CD14-positive monocyte (primary cell): ENCODE data around the gene BPIFB1. TPM values are rescaled to one million over a fixed set of nuclear protein-coding genes. Genes with fewer than 3 reads are reported as not detected.

ENCODE experiments used
- DNase-seq, 3 donors: peaks; one replicate each; pipeline ENCODE4 v3.0.0-alpha.2; 2011 to 2022
- H2AFZ ChIP-seq: 2 replicates; pipeline ENCODE4 v1.6.0; 2012; ENCODE audit warnings: mild to moderate bottlenecking, low read depth, low read length, inconsistent platforms; ENCODE audit not compliant: insufficient read depth, poor library complexity, severe bottlenecking
- H3K27ac ChIP-seq, 2 donors: 1 replicate in 1 of 2; 2 replicates in 1 of 2; pipeline ENCODE4 v1.5.1; 2012 to 2013; ENCODE audit warnings: low read length in 2 of 2, control low read depth in 1 of 2, inconsistent platforms in 1 of 2, low read depth in 1 of 2, mild to moderate bottlenecking in 1 of 2
- H3K27me3 ChIP-seq, 2 donors: one replicate each; pipeline versions ENCODE4 v1.6.0 to v1.6.1; 2011 to 2013; ENCODE audit warnings: low read length in 2 of 2; ENCODE audit not compliant: control insufficient read depth in 2 of 2, insufficient read depth in 2 of 2
- H3K36me3 ChIP-seq, 2 donors: replicated peaks in 1 of 2; 1 replicate in 1 of 2; 2 replicates in 1 of 2; pipeline versions ENCODE4 v1.5.1 to v1.6.1; 2012 to 2013; ENCODE audit warnings: low read length in 2 of 2, control low read depth in 1 of 2, inconsistent platforms in 1 of 2, mild to moderate bottlenecking in 1 of 2; ENCODE audit not compliant: insufficient read depth in 2 of 2, control insufficient read depth in 1 of 2
- H3K4me1 ChIP-seq, 2 donors: 1 replicate in 1 of 2; 2 replicates in 1 of 2; pipeline versions ENCODE4 v1.5.1 to v1.6.1; 2012 to 2013; ENCODE audit warnings: low read length in 2 of 2, control low read depth in 1 of 2, inconsistent platforms in 1 of 2, mild to moderate bottlenecking in 1 of 2, moderate library complexity in 1 of 2; ENCODE audit not compliant: insufficient read depth in 2 of 2, control insufficient read depth in 1 of 2
- H3K4me2 ChIP-seq: replicated peaks from 2 replicates; pipeline ENCODE3; 2012; ENCODE audit warnings: low read length, moderate library complexity, mild to moderate bottlenecking; ENCODE audit not compliant: poor library complexity, severe bottlenecking; ENCODE audit errors: extremely low read depth
- H3K4me3 ChIP-seq, 3 experiments: fragments of 200-600 bp in 1 of 3; sonication (generic) in 1 of 3; replicated peaks in 1 of 3; 1 replicate in 2 of 3; 2 replicates in 1 of 3; pipeline ENCODE4 v1.5.1; 2011 to 2013; ENCODE audit warnings: low read length in 3 of 3, mild to moderate bottlenecking in 3 of 3, control low read depth in 2 of 3, low read depth in 2 of 3, inconsistent platforms in 1 of 3, moderate library complexity in 1 of 3
- H3K79me2 ChIP-seq: 2 replicates; pipeline ENCODE4 v1.6.0; 2012; ENCODE audit warnings: mild to moderate bottlenecking, control low read depth, inconsistent platforms, low read length, moderate library complexity; ENCODE audit not compliant: insufficient read depth
- H3K9ac ChIP-seq: 2 replicates; pipeline ENCODE4 v1.6.0; 2017; ENCODE audit warnings: low read length, mild to moderate bottlenecking; ENCODE audit not compliant: insufficient read depth, poor library complexity, severe bottlenecking
- H3K9me3 ChIP-seq, 2 donors: replicated peaks in 1 of 2; 1 replicate in 1 of 2; 2 replicates in 1 of 2; pipeline versions ENCODE4 v1.5.1 to v1.6.1; 2012 to 2013; ENCODE audit warnings: low read length in 2 of 2, control low read depth in 1 of 2; ENCODE audit not compliant: control insufficient read depth in 1 of 2, insufficient read depth in 1 of 2
- H4K20me1 ChIP-seq: 2 replicates; pipeline ENCODE4 v1.6.0; 2012; ENCODE audit warnings: mild to moderate bottlenecking, low read length, control low read depth, moderate library complexity; ENCODE audit not compliant: insufficient read depth
- H3K27ac Mint-ChIP-seq, 7 donors: one replicate each; pipeline ENCODE4 v1.8.0; 2020; ENCODE audit warnings: mild to moderate bottlenecking in 7 of 7, mixed read lengths in 7 of 7, moderate library complexity in 6 of 7, inconsistent platforms in 2 of 7
- H3K27me3 Mint-ChIP-seq, 3 donors: one replicate each; pipeline ENCODE4 v1.8.0; 2021 to 2022; ENCODE audit warnings: low read depth in 3 of 3, mild to moderate bottlenecking in 3 of 3, mixed read lengths in 3 of 3, moderate library complexity in 3 of 3, inconsistent platforms in 1 of 3
- H3K36me3 Mint-ChIP-seq, 2 donors: one replicate each; pipeline ENCODE4 v1.8.0; 2020; ENCODE audit warnings: mixed read lengths in 2 of 2, inconsistent platforms in 1 of 2, mild to moderate bottlenecking in 1 of 2
- H3K4me1 Mint-ChIP-seq: one replicate; pipeline ENCODE4 v1.8.0; 2020; ENCODE audit warnings: mild to moderate bottlenecking, mixed read lengths
- H3K4me3 Mint-ChIP-seq, 2 donors: one replicate each; pipeline ENCODE4 v1.8.0; 2020; ENCODE audit warnings: mild to moderate bottlenecking in 2 of 2, mixed read lengths in 2 of 2, moderate library complexity in 1 of 2
- H3K9me3 Mint-ChIP-seq, 7 donors: one replicate each; pipeline ENCODE4 v1.8.0; 2020 to 2022; ENCODE audit warnings: mixed read lengths in 7 of 7, mild to moderate bottlenecking in 6 of 7, moderate library complexity in 6 of 7, inconsistent platforms in 2 of 7
- WGBS: methylation state at CpG from one replicate; pipeline ENCODE4 v1.1.5; 2013; ENCODE audit warnings: missing lambda C conversion rate; ENCODE audit not compliant: insufficient coverage; 5-methylcytosine and 5-hydroxymethylcytosine counted together
- intact Hi-C, 2 donors: fragments of 100-400 bp; cut with micrococcal nuclease; formaldehyde crosslinking; loops; one replicate each; pipeline versions ENCODE4 v1.15.0 to v1.15.1; 2023
- polyA plus RNA-seq, 3 donors: library from polyadenylated mRNA; depleted of rRNA in 1 of 3; unstranded in 2 of 3; stranded (reverse) in 1 of 3; fragments of 300-500 nt in 2 of 3; fragments of >200 nt in 1 of 3; fragmentation: Illumina TruSeq in 2 of 3; gene quantifications; 1 replicate in 2 of 3; 2 replicates in 1 of 3; pipeline ENCODE4 v1.2.3, GENCODE V29; 2012 to 2021
- TF ChIP-seq, protein P1 (sequence below): fragments of 200-600 bp; IDR thresholded peaks from one replicate; pipeline ENCODE4 v1.8.0; 2022; ENCODE audit warnings: antibody characterized with exemption, mild to moderate bottlenecking

The BPIFB1 gene
- polyA plus RNA-seq, 3 donors = not detected

DNA sequence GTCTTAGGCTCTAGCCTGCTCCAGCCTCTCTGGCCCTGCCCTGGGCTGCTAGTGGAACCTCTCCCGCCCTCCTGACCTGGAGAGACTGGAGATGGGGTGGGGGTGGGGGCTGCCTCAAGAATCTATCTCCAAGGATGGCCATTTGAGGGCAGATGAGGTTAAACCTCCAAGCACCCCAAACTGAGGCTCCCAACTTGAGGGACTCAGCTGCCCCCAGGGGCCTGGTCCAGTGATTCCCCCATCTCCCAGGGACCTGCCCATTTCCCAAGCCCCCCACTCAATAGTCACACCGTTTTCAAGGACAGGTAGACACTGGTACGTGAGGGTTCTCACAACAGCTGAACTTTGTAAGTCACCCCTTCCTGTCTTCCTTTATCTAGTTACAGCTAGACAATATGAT lies 7.1 kb upstream of the BPIFB1 start:
- TF ChIP-seq, protein P1, sequence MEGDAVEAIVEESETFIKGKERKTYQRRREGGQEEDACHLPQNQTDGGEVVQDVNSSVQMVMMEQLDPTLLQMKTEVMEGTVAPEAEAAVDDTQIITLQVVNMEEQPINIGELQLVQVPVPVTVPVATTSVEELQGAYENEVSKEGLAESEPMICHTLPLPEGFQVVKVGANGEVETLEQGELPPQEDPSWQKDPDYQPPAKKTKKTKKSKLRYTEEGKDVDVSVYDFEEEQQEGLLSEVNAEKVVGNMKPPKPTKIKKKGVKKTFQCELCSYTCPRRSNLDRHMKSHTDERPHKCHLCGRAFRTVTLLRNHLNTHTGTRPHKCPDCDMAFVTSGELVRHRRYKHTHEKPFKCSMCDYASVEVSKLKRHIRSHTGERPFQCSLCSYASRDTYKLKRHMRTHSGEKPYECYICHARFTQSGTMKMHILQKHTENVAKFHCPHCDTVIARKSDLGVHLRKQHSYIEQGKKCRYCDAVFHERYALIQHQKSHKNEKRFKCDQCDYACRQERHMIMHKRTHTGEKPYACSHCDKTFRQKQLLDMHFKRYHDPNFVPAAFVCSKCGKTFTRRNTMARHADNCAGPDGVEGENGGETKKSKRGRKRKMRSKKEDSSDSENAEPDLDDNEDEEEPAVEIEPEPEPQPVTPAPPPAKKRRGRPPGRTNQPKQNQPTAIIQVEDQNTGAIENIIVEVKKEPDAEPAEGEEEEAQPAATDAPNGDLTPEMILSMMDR = no peak
- Histone ChIP-seq H3K4me1 (peaks cover 0 to 4% of the 10 kb centered on the region in 2 donors), H3K27ac (no peak overlapping the region), H3K4me2 (no peak overlapping the region), H3K79me2 (no peaks in the 10 kb centered on the region), H4K20me1 (no peaks in the 10 kb centered on the region), H3K9ac (no peak overlapping the region), H3K27me3 (no peaks in the 10 kb centered on the region), H3K36me3 (no peaks in the 10 kb centered on the region), H3K9me3 (no peaks in the 10 kb centered on the region), H2AFZ (no peak overlapping the region), H3K4me3 (no peak overlapping the region)
- no peaks in the 10 kb centered on the region for H3K36me3 Mint-ChIP-seq
- intact Hi-C loops = no loop called here
- 83% methylated on average over 2 of the region's 3 CpGs for WGBS
- peaks cover 10% of the 10 kb centered on the region for H3K4me1 Mint-ChIP-seq
- H3K27ac Mint-ChIP-seq = no peak overlapping the region
- no peak overlapping the region for H3K4me3 Mint-ChIP-seq
- H3K27me3 Mint-ChIP-seq = peaks cover 2 to 15% (median 3%) of the 10 kb centered on the region in 3 donors
- peaks cover 0 to 1% (median 0%) of the 10 kb centered on the region in 7 donors for H3K9me3 Mint-ChIP-seq
- DNase-seq = no peak

DNA sequence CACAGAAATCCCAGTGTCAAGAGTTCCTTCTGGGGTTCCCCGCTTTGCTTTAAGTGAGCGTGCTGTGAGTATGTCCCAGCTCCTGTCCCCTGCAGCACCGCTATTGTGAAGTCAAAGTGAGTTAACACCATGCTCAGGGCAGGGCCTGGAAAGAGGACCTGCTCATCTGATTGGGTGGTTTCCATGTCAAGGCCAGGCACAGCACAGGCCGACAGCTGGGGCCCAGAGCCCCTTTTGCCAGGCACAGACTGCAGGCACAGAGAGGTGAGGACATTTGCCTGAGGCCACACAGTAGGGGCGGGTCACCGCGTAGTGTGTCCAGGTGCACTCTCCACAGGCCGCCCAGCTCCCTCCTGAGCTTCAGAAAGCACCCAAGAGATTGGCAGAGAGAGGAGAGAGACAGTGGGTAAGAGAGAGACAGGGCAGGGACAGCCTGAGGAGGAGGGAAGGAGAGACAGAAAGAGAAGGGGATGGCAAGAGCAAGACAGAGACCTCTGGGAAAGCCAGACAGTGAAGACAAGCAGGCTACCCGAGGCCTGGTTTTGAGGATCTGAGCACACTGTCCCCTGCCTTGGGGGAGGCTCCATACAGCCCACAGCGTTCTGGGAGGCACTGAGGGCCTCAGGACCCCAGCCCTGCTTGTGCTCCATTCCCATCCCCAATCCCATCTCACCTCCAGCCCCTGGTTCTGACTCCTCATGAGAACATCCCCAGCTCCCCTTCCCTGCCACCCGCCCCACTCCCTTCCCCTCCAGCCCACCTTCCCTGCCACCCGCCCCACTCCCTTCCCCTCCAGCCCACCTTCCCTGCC lies 6.5 kb upstream of the BPIFB1 start:
- no peaks in the 10 kb centered on the region for H3K36me3 Mint-ChIP-seq
- H3K4me1 Mint-ChIP-seq = peaks cover 10% of the 10 kb centered on the region
- H3K27ac ChIP-seq = no peak overlapping the region
- no peak overlapping the region for H3K4me3 ChIP-seq
- 82% methylated on average over 9 of the region's 12 CpGs for WGBS
- H3K4me1 ChIP-seq = peaks cover 0 to 4% of the 10 kb centered on the region in 2 donors
- TF ChIP-seq, protein P1 = no peak
- no peaks in the 10 kb centered on the region for H4K20me1 ChIP-seq
- H3K36me3 ChIP-seq = no peaks in the 10 kb centered on the region
- peaks cover 2 to 15% (median 3%) of the 10 kb centered on the region in 3 donors for H3K27me3 Mint-ChIP-seq
- no peak overlapping the region for H3K9ac ChIP-seq
- H3K4me2 ChIP-seq = no peak overlapping the region
- no peaks in the 10 kb centered on the region for H3K27me3 ChIP-seq
- H2AFZ ChIP-seq = no peak overlapping the region
- no peaks in the 10 kb centered on the region for H3K9me3 ChIP-seq
- H3K4me3 Mint-ChIP-seq = no peak overlapping the region
- H3K9me3 Mint-ChIP-seq = peaks cover 0 to 1% (median 0%) of the 10 kb centered on the region in 7 donors
- peak overlapping the region in 1 of 7 donors; percentile 40 for H3K27ac Mint-ChIP-seq
- no peak for DNase-seq
- no peaks in the 10 kb centered on the region for H3K79me2 ChIP-seq
- intact Hi-C loops = no loop called here
